ENCODE measurements around the gene RAPGEF3. TPM values are rescaled to one million over a fixed set of nuclear protein-coding genes. Genes with fewer than 3 reads are reported as not detected.
A peak's percentile ranks its signal among the peaks of the same experiment; 100 is the strongest.

The RAPGEF3 gene
- total and polyA plus RNA-seq, 5 donors: 14.1 to 44.9 (median 23.6) TPM

GRCh38 chr12:47800582-47800981 is 41.9 kb upstream of the RAPGEF3 start:
- WGBS: 79% methylated on average over 7 of the region's 7 CpGs
- Histone ChIP-seq H3K27me3 (ENCODE audit: control insufficient read depth, insufficient read depth) (no peaks in the 10 kb centered on the region), H3K27ac (ENCODE audit: low read length) (no peak overlapping the region), H3K4me3 (ENCODE audit: low read length) (no peak overlapping the region), H3K4me1 (ENCODE audit: control insufficient read depth, insufficient read depth, low read length) (peaks cover 56% of the 10 kb centered on the region), H3K9me3 (ENCODE audit: control insufficient read depth, low read length) (no peaks in the 10 kb centered on the region)
- no peak for ATAC-seq
- peak in 2 of 3 donors; percentile 42 to 44 for DNase-seq
- intact Hi-C loops (cut with DNase I): loop anchor here in 3 of 4 donors (5.0 kb wide), 1 partner anchor 37 kb away; no protein-coding TSS in a partner anchor

GRCh38 chr12:47799357-47799955 is 40.8 kb upstream of the RAPGEF3 start:
- intact Hi-C loops (cut with DNase I): loop anchor here in 1 of 4 donors (5.0 kb wide), 1 partner anchor 38 kb away; no protein-coding TSS in a partner anchor
- 21% methylated on average over 7 of the region's 7 CpGs for WGBS

GRCh38 chr12:47798382-47798948 is 39.8 kb upstream of the RAPGEF3 start:
- no peak overlapping the region for H3K27ac ChIP-seq (ENCODE audit: low read length)
- peaks cover 40% of the 10 kb centered on the region for H3K4me1 ChIP-seq (ENCODE audit: control insufficient read depth, insufficient read depth, low read length)
- no peak for ATAC-seq
- 88% methylated on average over 17 of the region's 17 CpGs for WGBS
- intact Hi-C loops (cut with DNase I): loop anchor here in 1 of 4 donors (5.0 kb wide), 1 partner anchor 39 kb away; no protein-coding TSS in a partner anchor
- no peaks in the 10 kb centered on the region for H3K27me3 ChIP-seq (ENCODE audit: control insufficient read depth, insufficient read depth)
- DNase-seq: peak in 2 of 3 donors; percentile 52 to 53
- no peaks in the 10 kb centered on the region for H3K9me3 ChIP-seq (ENCODE audit: control insufficient read depth, low read length)
- no peak overlapping the region for H3K4me3 ChIP-seq (ENCODE audit: low read length)

More at GRCh38 chr12:47799357-47799955, 40.8 kb upstream of the RAPGEF3 start:
- Histone ChIP-seq H3K4me3 (ENCODE audit: low read length) (no peak overlapping the region), H3K27me3 (ENCODE audit: control insufficient read depth, insufficient read depth) (no peaks in the 10 kb centered on the region), H3K4me1 (ENCODE audit: control insufficient read depth, insufficient read depth, low read length) (peaks cover 48% of the 10 kb centered on the region), H3K9me3 (ENCODE audit: control insufficient read depth, low read length) (no peaks in the 10 kb centered on the region), H3K27ac (ENCODE audit: low read length) (peak overlapping the region; percentile 28)
- peak; percentile 60 to 70 for ATAC-seq
- peak; percentile 74 to 85 (median 83) for DNase-seq

GRCh38 chr12:47797441-47797840 is 38.8 kb upstream of the RAPGEF3 start:
- Histone ChIP-seq H3K27me3 (ENCODE audit: control insufficient read depth, insufficient read depth) (no peaks in the 10 kb centered on the region), H3K4me3 (ENCODE audit: low read length) (no peak overlapping the region), H3K4me1 (ENCODE audit: control insufficient read depth, insufficient read depth, low read length) (peaks cover 31% of the 10 kb centered on the region), H3K27ac (ENCODE audit: low read length) (no peak overlapping the region), H3K9me3 (ENCODE audit: control insufficient read depth, low read length) (no peaks in the 10 kb centered on the region)
- ATAC-seq (no peak), DNase-seq (peak in 2 of 3 donors; percentile 50)
- intact Hi-C loops (cut with DNase I): loop anchor here in 1 of 4 donors (5.0 kb wide), 1 partner anchor 40 kb away; no protein-coding TSS in a partner anchor
- 78% methylated on average over 10 of the region's 10 CpGs for WGBS

- Histone ChIP-seq H3K4me1 (ENCODE audit: control insufficient read depth, insufficient read depth, low read length) (peaks cover 19% of the 10 kb centered on the region), H3K27ac (ENCODE audit: low read length) (no peak overlapping the region), H3K27me3 (ENCODE audit: control insufficient read depth, insufficient read depth) (no peaks in the 10 kb centered on the region), H3K4me3 (ENCODE audit: low read length) (no peak overlapping the region), H3K9me3 (ENCODE audit: control insufficient read depth, low read length) (no peaks in the 10 kb centered on the region)
- ATAC-seq: no peak
- intact Hi-C loops (cut with DNase I): loop anchor here in 1 of 4 donors (5.0 kb wide), 1 partner anchor 41 kb away; no protein-coding TSS in a partner anchor
- peak in 2 of 3 donors; percentile 44 to 47 for DNase-seq
- 90% methylated on average over 22 of the region's 22 CpGs for WGBS
Measured at GRCh38 chr12:47795814-47796411, 37.2 kb upstream of the RAPGEF3 start.

GRCh38 chr12:47795121-47795813 is 36.6 kb upstream of the RAPGEF3 start:
- no peak for ATAC-seq
- 93% methylated on average over 21 of the region's 21 CpGs for WGBS
- no peak overlapping the region for H3K27ac ChIP-seq (ENCODE audit: low read length)
- no peak overlapping the region for H3K4me3 ChIP-seq (ENCODE audit: low read length)
- peaks cover 13% of the 10 kb centered on the region for H3K4me1 ChIP-seq (ENCODE audit: control insufficient read depth, insufficient read depth, low read length)
- intact Hi-C loops (cut with DNase I): loop anchor here in 1 of 4 donors (5.0 kb wide), 1 partner anchor 42 kb away; no protein-coding TSS in a partner anchor
- no peaks in the 10 kb centered on the region for H3K9me3 ChIP-seq (ENCODE audit: control insufficient read depth, low read length)
- H3K27me3 ChIP-seq (ENCODE audit: control insufficient read depth, insufficient read depth): no peaks in the 10 kb centered on the region
- DNase-seq: peak in 2 of 3 donors; percentile 34 to 64

- no peaks in the 10 kb centered on the region for H3K27me3 ChIP-seq (ENCODE audit: control insufficient read depth, insufficient read depth)
- intact Hi-C loops (cut with DNase I): loop anchor here in 1 of 4 donors (5.0 kb wide), 1 partner anchor 43 kb away; no protein-coding TSS in a partner anchor
- DNase-seq (peak in 2 of 3 donors; percentile 38 to 44), ATAC-seq (no peak)
- H3K9me3 ChIP-seq (ENCODE audit: control insufficient read depth, low read length): no peaks in the 10 kb centered on the region
- 91% methylated on average over 9 of the region's 9 CpGs for WGBS
- no peak overlapping the region for H3K4me3 ChIP-seq (ENCODE audit: low read length)
- H3K27ac ChIP-seq (ENCODE audit: low read length): no peak overlapping the region
- peaks cover 7% of the 10 kb centered on the region for H3K4me1 ChIP-seq (ENCODE audit: control insufficient read depth, insufficient read depth, low read length)
Measured at GRCh38 chr12:47794679-47795078, 36.0 kb upstream of the RAPGEF3 start.

- H3K4me1 ChIP-seq (ENCODE audit: control insufficient read depth, insufficient read depth, low read length): no peaks in the 10 kb centered on the region
- intact Hi-C loops (cut with DNase I): no loop called here
- DNase-seq (peak in 2 of 3 donors; percentile 49), ATAC-seq (no peak)
- no peak overlapping the region for H3K27ac ChIP-seq (ENCODE audit: low read length)
- H3K27me3 ChIP-seq (ENCODE audit: control insufficient read depth, insufficient read depth): no peaks in the 10 kb centered on the region
- 80% methylated on average over 15 of the region's 15 CpGs for WGBS
- H3K4me3 ChIP-seq (ENCODE audit: low read length): no peak overlapping the region
- H3K9me3 ChIP-seq (ENCODE audit: control insufficient read depth, low read length): no peaks in the 10 kb centered on the region
Measured at GRCh38 chr12:47793015-47793681, 34.5 kb upstream of the RAPGEF3 start.

GRCh38 chr12:47791874-47792273 is 33.2 kb upstream of the RAPGEF3 start:
- peak in 2 of 3 donors; percentile 48 to 59 for DNase-seq
- no peak overlapping the region for H3K4me3 ChIP-seq (ENCODE audit: low read length)
- WGBS: 91% methylated on average over 16 of the region's 16 CpGs
- no peaks in the 10 kb centered on the region for H3K9me3 ChIP-seq (ENCODE audit: control insufficient read depth, low read length)
- no peaks in the 10 kb centered on the region for H3K4me1 ChIP-seq (ENCODE audit: control insufficient read depth, insufficient read depth, low read length)
- H3K27ac ChIP-seq (ENCODE audit: low read length): no peak overlapping the region
- ATAC-seq: no peak
- H3K27me3 ChIP-seq (ENCODE audit: control insufficient read depth, insufficient read depth): no peaks in the 10 kb centered on the region
- intact Hi-C loops (cut with DNase I): no loop called here

- no peaks in the 10 kb centered on the region for H3K27me3 ChIP-seq (ENCODE audit: control insufficient read depth, insufficient read depth)
- ATAC-seq (no peak), DNase-seq (peak; percentile 8 to 42 (median 40))
- intact Hi-C loops (cut with DNase I): no loop called here
- no peak overlapping the region for H3K4me3 ChIP-seq (ENCODE audit: low read length)
- no peaks in the 10 kb centered on the region for H3K4me1 ChIP-seq (ENCODE audit: control insufficient read depth, insufficient read depth, low read length)
- WGBS: 89% methylated on average over 14 of the region's 14 CpGs
- no peak overlapping the region for H3K27ac ChIP-seq (ENCODE audit: low read length)
- H3K9me3 ChIP-seq (ENCODE audit: control insufficient read depth, low read length): no peaks in the 10 kb centered on the region
Measured at GRCh38 chr12:47791351-47791746, 32.7 kb upstream of the RAPGEF3 start.

Data from right cardiac atrium (tissue), 5 donors.